SK-N-SH (cell line): ENCODE data around the gene COL15A1. TPM values are rescaled to one million over a fixed set of nuclear protein-coding genes. Genes with fewer than 3 reads are reported as not detected.

Source experiments
- CTCF ChIA-PET: fragments of 300-600, 350-600 bp; formaldehyde crosslinking; extraction: SDS; loops from one replicate; lab custom pipeline; 2021; lab: Yijun Ruan, JAX
- POLR2A ChIA-PET: fragments of 350-600 bp; sonication (Branson Sonifier 250); formaldehyde crosslinking; extraction: SDS; loops from one replicate; lab custom pipeline; 2020; ENCODE audit warnings: antibody characterized with exemption, inconsistent platforms; lab: Yijun Ruan, JAX
- DNase-seq: peaks from one replicate; pipeline ENCODE4 v3.0.0; 2012
- H2AFZ ChIP-seq: fragments of 200-600 bp; sonication (generic); 2 replicates; pipeline ENCODE4 v1.8.1; 2016; ENCODE audit warnings: antibody characterized with exemption, mild to moderate bottlenecking, low read depth
- H3F3A ChIP-seq: fragments of 200-600 bp; sonication (generic); replicated peaks from 2 replicates; pipeline ENCODE3; 2016; ENCODE audit warnings: antibody characterized with exemption, mild to moderate bottlenecking; ENCODE audit not compliant: insufficient read depth
- H3K27ac ChIP-seq, 2 experiments: fragments of 200-500 bp in 1 of 2; fragments of 200-600 bp in 1 of 2; sonication (Bioruptor generic) in 1 of 2; sonication (generic), shearing (Covaris generic) in 1 of 2; 2 replicates each; pipeline versions ENCODE4 v1.5.1 to v1.6.1; 2014 to 2016; ENCODE audit warnings: low read depth in 2 of 2, inconsistent platforms in 1 of 2, low read length in 1 of 2, mild to moderate bottlenecking in 1 of 2, mixed read lengths in 1 of 2
- H3K27me3 ChIP-seq: fragments of 200-600 bp; sonication (generic), shearing (Covaris generic); 2 replicates; pipeline ENCODE4 v1.6.1; 2016; ENCODE audit warnings: mixed run types; ENCODE audit not compliant: insufficient read depth
- H3K36me3 ChIP-seq, 2 experiments: fragments of 200-500 bp in 1 of 2; fragments of 200-600 bp in 1 of 2; sonication (Bioruptor generic) in 1 of 2; sonication (generic) in 1 of 2; replicated peaks in 1 of 2; 2 replicates each; pipeline versions ENCODE3 to v1.5.1; 2014 to 2016; ENCODE audit warnings: low read length in 1 of 2, mild to moderate bottlenecking in 1 of 2; ENCODE audit not compliant: insufficient read depth in 2 of 2, control insufficient read depth in 1 of 2
- H3K4me1 ChIP-seq, 2 experiments: fragments of 200-500 bp in 1 of 2; fragments of 200-600 bp in 1 of 2; sonication (Bioruptor generic) in 1 of 2; sonication (generic), shearing (Covaris generic) in 1 of 2; 2 replicates each; pipeline versions ENCODE4 v1.5.1 to v1.6.1; 2014 to 2016; ENCODE audit warnings: low read depth in 1 of 2, low read length in 1 of 2, mixed run types in 1 of 2; ENCODE audit not compliant: insufficient read depth in 2 of 2, control insufficient read depth in 1 of 2
- H3K4me2 ChIP-seq: fragments of 200-600 bp; sonication (generic), shearing (Covaris generic); 2 replicates; pipeline ENCODE4 v1.6.1; 2017; ENCODE audit warnings: mixed run types
- H3K4me3 ChIP-seq, 2 experiments: fragments of 200-500 bp in 1 of 2; fragments of 200-600 bp in 1 of 2; sonication (Bioruptor generic) in 1 of 2; sonication (generic), shearing (Covaris generic) in 1 of 2; 2 replicates each; pipeline versions ENCODE4 v1.5.1 to v1.8.1; 2014 to 2016; ENCODE audit warnings: low read depth in 2 of 2, inconsistent platforms in 1 of 2, low read length in 1 of 2, mild to moderate bottlenecking in 1 of 2, mixed read lengths in 1 of 2, moderate library complexity in 1 of 2
- H3K79me2 ChIP-seq: fragments of 200-600 bp; sonication (generic); 2 replicates; pipeline ENCODE4 v1.8.1; 2017; ENCODE audit warnings: mild to moderate bottlenecking; ENCODE audit not compliant: insufficient read depth
- H3K9ac ChIP-seq: fragments of 200-600 bp; sonication (generic); 2 replicates; pipeline ENCODE4 v1.6.1; 2017; ENCODE audit warnings: mixed run types
- H3K9me2 ChIP-seq: fragments of 200-600 bp; sonication (generic); 2 replicates; pipeline ENCODE4 v1.6.1; 2017; ENCODE audit warnings: mixed run types
- H3K9me3 ChIP-seq: fragments of 200-600 bp; sonication (generic); 2 replicates; pipeline ENCODE4 v1.6.1; 2017; ENCODE audit warnings: mixed run types, mild to moderate bottlenecking, moderate library complexity
- H4K20me1 ChIP-seq: fragments of 200-600 bp; sonication (generic); 2 replicates; pipeline ENCODE4 v1.6.1; 2017; ENCODE audit warnings: mild to moderate bottlenecking, mixed run types; ENCODE audit not compliant: insufficient read depth
- CHD2 ChIP-seq: fragments of 150-350 bp; IDR thresholded peaks from 2 replicates; pipeline ENCODE4 v1.6.1; 2018; ENCODE audit warnings: low read length; ENCODE audit not compliant: partially characterized antibody
- ELF1 ChIP-seq: IDR thresholded peaks from 2 replicates; pipeline ENCODE4 v1.4.0; 2012
- EP300 ChIP-seq, 2 experiments: IDR thresholded peaks; 2 replicates each; pipeline versions ENCODE4 v1.4.0 to v1.6.1; 2012; ENCODE audit warnings: borderline replicate concordance in 1 of 2, low read depth in 1 of 2, low read length in 1 of 2
- EZH2phosphoT487 ChIP-seq: fragments of 200-600 bp; sonication (generic); IDR thresholded peaks from 2 replicates; pipeline ENCODE4 v1.6.1; 2017; ENCODE audit warnings: low read depth, mixed run types, mild to moderate bottlenecking, antibody characterized with exemption, moderate library complexity, borderline replicate concordance
- FOSL2 ChIP-seq: IDR thresholded peaks from 2 replicates; pipeline ENCODE4 v1.4.0; 2012; ENCODE audit warnings: low read depth, mild to moderate bottlenecking, moderate library complexity, borderline replicate concordance
- FOXJ3 ChIP-seq: sonication (generic); formaldehyde crosslinking; IDR thresholded peaks from 2 replicates; pipeline ENCODE4 v1.5.1; 2020; ENCODE audit warnings: mild to moderate bottlenecking, missing genetic modification reagents
- FOXM1 ChIP-seq: IDR thresholded peaks from 2 replicates; pipeline ENCODE4 v1.4.0; 2012; ENCODE audit warnings: low read depth, mild to moderate bottlenecking
- GATA2 ChIP-seq: sonication (generic); formaldehyde crosslinking; IDR thresholded peaks from 2 replicates; pipeline ENCODE4 v1.5.0; 2020; ENCODE audit warnings: mild to moderate bottlenecking, missing genetic modification reagents
- IRF3 ChIP-seq: fragments of 150-350 bp; IDR thresholded peaks from 2 replicates; pipeline ENCODE4 v1.6.1; 2016; ENCODE audit warnings: mild to moderate bottlenecking, low read depth, low read length
- NFIC ChIP-seq: IDR thresholded peaks from 2 replicates; pipeline ENCODE4 v1.4.0; 2012; ENCODE audit warnings: borderline replicate concordance
- POLR2AphosphoS5 ChIP-seq: IDR thresholded peaks from 2 replicates; pipeline ENCODE4 v1.6.1; 2012; ENCODE audit warnings: low read depth, low read length
- RAD21 ChIP-seq: IDR thresholded peaks from 2 replicates; pipeline ENCODE4 v1.6.1; 2012; ENCODE audit warnings: mild to moderate bottlenecking, low read length
- RXRA ChIP-seq: IDR thresholded peaks from 2 replicates; pipeline ENCODE4 v1.4.0; 2012; ENCODE audit warnings: low read depth, mild to moderate bottlenecking, borderline replicate concordance
- SMC3 ChIP-seq: IDR thresholded peaks from 2 replicates; pipeline ENCODE4 v1.6.1; 2012; ENCODE audit warnings: low read depth, low read length, improper control_type of control experiment
- TAF1 ChIP-seq: IDR thresholded peaks from 2 replicates; pipeline ENCODE4 v1.6.1; 2012; ENCODE audit warnings: low read depth, mild to moderate bottlenecking, low read length, moderate library complexity, borderline replicate concordance
- TCF12 ChIP-seq: IDR thresholded peaks from 2 replicates; pipeline ENCODE4 v1.4.0; 2012
- USF1 ChIP-seq: IDR thresholded peaks from 2 replicates; pipeline ENCODE4 v1.4.0; 2012; ENCODE audit warnings: low read depth, borderline replicate concordance
- YY1 ChIP-seq: IDR thresholded peaks from 2 replicates; pipeline ENCODE4 v1.4.0; 2012; ENCODE audit warnings: low read depth, mild to moderate bottlenecking
- ZBTB33 ChIP-seq: IDR thresholded peaks from 2 replicates; pipeline ENCODE4 v1.4.0; 2012; ENCODE audit warnings: low read depth, borderline replicate concordance
- WGBS: methylation state at CpG from one replicate; pipeline ENCODE4 v1.1.6; 2017; ENCODE audit warnings: low lambda C conversion rate; 5-methylcytosine and 5-hydroxymethylcytosine counted together
- polyA plus RNA-seq, 3 experiments: library from polyadenylated mRNA; depleted of rRNA; stranded (reverse); fragments of >200 nt; gene quantifications; 2 replicates each; pipeline ENCODE4 v1.2.3, GENCODE V29; 2012

The COL15A1 gene
- polyA plus RNA-seq, 1 of the 3 experiments (the other 2 are of a cell fraction) = 0.84 TPM

GRCh38 chr9:98975838-98976237 lies 32.1 kb downstream of the COL15A1 start (continued):
- TF ChIP-seq ZBTB33 (no peak), USF1 (no peak), SMC3 (no peak), TAF1 (no peak)

- Histone ChIP-seq H3K79me2 (no peaks in the 10 kb centered on the region), H3F3A (peaks cover 2% of the 10 kb centered on the region), H3K4me1 (peaks cover 0 to 9% of the 10 kb centered on the region in 2 experiments; a peak in 1 of 4 replicates), H3K9ac (no peak overlapping the region), H3K9me3 (no peaks in the 10 kb centered on the region), H3K27ac (no peak overlapping the region), H3K4me3 (no peak overlapping the region), H4K20me1 (no peaks in the 10 kb centered on the region), H2AFZ (no peak overlapping the region), H3K9me2 (no peaks in the 10 kb centered on the region), H3K27me3 (no peaks in the 10 kb centered on the region), H3K36me3 (no peaks in the 10 kb centered on the region), H3K4me2 (no peak overlapping the region)
- ChIA-PET CTCF (interaction anchor here (0.8 to 7.2 kb wide), 5 partner anchors 10 to 129 kb away, joined by 3 to 57 read pairs (median 3); no protein-coding TSS in a partner anchor), POLR2A (no interaction called here)
- no peak for DNase-seq
- 90% methylated on average over 4 of the region's 9 CpGs for WGBS
- TF ChIP-seq CHD2 (no peak), ELF1 (no peak), EP300 (IDR thresholded peaks at IDR 0.05; ENCODE audit: borderline replicate concordance in 1 of 2, low read depth in 1 of 2, low read length in 1 of 2) (no peak), RAD21 (no peak), POLR2AphosphoS5 (no peak), EZH2phosphoT487 (no peak), SMC3 (no peak), TAF1 (no peak), FOXJ3 (no peak), YY1 (no peak), IRF3 (no peak), FOSL2 (no peak), GATA2 (CRISPR knock-in tag) (no peak), NFIC (no peak), TCF12 (no peak), RXRA (no peak), FOXM1 (no peak)
Measured at GRCh38 chr9:98977246-98977714, 33.6 kb downstream of the COL15A1 start.
